PC-3 (cell line): ENCODE measurements around the gene PARD6A.

ENCODE experiments used
- CTCF ChIP-seq: fragments of 300-600 bp; sonication (generic); conservative IDR thresholded peaks from 2 replicates; pipeline ENCODE4 v1.5.1; 2017; ENCODE audit warnings: antibody characterized with exemption, low read depth, mild to moderate bottlenecking, low read length
- EZH2 ChIP-seq: fragments of 300-600 bp; sonication (generic); IDR thresholded peaks from one replicate; pipeline ENCODE4 v1.6.1; 2017; ENCODE audit warnings: antibody characterized with exemption, mild to moderate bottlenecking, low read length; ENCODE audit not compliant: unreplicated experiment

- no peak for TF ChIP-seq CTCF
- no peak for TF ChIP-seq EZH2
These were observed 28.2 kb upstream of the PARD6A start for GRCh38 chr16:67632415-67633172.
